ENCODE data around the gene MAGI1. TPM values are rescaled to one million over a fixed set of nuclear protein-coding genes. Genes with fewer than 3 reads are reported as not detected.

Gene MAGI1
- polyA plus RNA-seq, 3 donors = not detected

DNA sequence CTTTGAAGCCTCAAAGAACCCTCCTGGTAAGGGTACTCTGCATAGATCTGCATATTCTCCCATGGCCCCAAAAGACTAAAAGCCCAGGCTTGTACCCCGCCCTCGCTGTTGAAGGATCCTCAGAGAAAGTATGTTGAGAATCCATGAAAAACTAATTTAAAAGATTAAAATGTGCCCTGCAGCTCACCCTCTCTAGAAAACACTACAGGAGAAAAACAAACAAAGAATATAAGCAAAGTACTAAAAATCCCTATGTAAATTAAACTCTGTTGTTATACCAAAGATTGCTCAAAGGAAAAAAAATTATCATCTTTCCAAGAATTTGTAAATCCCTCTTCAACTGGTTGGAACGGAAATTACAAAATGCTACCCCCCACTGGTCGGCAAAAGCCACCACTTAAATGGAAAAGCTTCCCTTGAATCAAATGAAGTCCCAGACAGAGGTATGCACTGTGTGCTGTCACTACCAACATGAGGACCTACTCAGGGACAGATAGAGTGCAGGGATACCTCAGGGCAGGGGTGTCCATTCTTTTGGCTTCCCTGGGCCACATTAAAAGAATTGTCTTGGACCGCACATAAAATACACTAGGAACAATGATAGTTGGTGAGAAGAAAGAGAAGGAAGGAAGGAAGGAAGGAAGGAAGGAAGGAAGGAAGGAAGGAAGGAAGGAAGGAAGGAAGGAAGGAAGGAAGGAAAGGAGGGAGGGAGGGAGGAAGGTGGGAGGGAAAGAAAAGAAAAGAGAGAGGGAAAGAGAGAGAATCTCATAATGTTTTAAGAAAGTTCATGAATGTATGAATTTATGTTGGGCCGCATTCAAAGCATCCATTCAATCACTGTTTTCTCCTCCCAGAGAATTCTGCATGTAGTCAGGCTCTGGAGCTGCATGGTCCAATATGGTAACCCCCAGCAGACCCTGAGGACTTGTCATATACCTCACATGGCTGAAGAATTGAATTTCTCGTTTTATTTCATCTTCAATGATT is 88.1 kb downstream of the MAGI1 start:
- H3K27me3 Mint-ChIP-seq (ENCODE audit: low read depth in 3 of 3) = peaks cover 0 to 5% (median 1%) of the 10 kb centered on the region in 3 donors
- H3K36me3 Mint-ChIP-seq = no peaks in the 10 kb centered on the region
- Histone ChIP-seq H3K4me3 (replicated peaks in 1 of 3; ENCODE audit: low read depth in 2 of 3, low read length in 3 of 3) (no peak overlapping the region), H3K79me2 (ENCODE audit: insufficient read depth, low read length) (no peaks in the 10 kb centered on the region), H2AFZ (ENCODE audit: insufficient read depth, low read depth, low read length, poor library complexity, severe bottlenecking) (no peak overlapping the region), H3K9me3 (replicated peaks in 1 of 2; ENCODE audit: control insufficient read depth in 1 of 2, insufficient read depth in 1 of 2, low read length in 2 of 2) (no peaks in the 10 kb centered on the region), H4K20me1 (ENCODE audit: insufficient read depth, low read length) (no peaks in the 10 kb centered on the region), H3K27ac (ENCODE audit: low read depth in 1 of 2, low read length in 2 of 2) (no peak overlapping the region), H3K9ac (ENCODE audit: insufficient read depth, low read length, poor library complexity, severe bottlenecking) (no peak overlapping the region), H3K4me2 (replicated peaks; ENCODE audit: extremely low read depth, low read length, poor library complexity, severe bottlenecking) (no peak overlapping the region), H3K36me3 (replicated peaks in 1 of 2; ENCODE audit: control insufficient read depth in 1 of 2, insufficient read depth in 2 of 2, low read length in 2 of 2) (no peaks in the 10 kb centered on the region), H3K27me3 (ENCODE audit: control insufficient read depth in 2 of 2, insufficient read depth in 2 of 2, low read length in 2 of 2) (no peaks in the 10 kb centered on the region), H3K4me1 (ENCODE audit: control insufficient read depth in 1 of 2, insufficient read depth in 2 of 2, low read length in 2 of 2) (no peaks in the 10 kb centered on the region)
- no peak overlapping the region for H3K4me3 Mint-ChIP-seq
- DNase-seq = no peak
- peaks cover 3% of the 10 kb centered on the region for H3K4me1 Mint-ChIP-seq
- WGBS (ENCODE audit: insufficient coverage) = no CpG with 5 or more reads among the region's 7 CpGs
- no peak overlapping the region for H3K27ac Mint-ChIP-seq
- intact Hi-C loops (cut with micrococcal nuclease) = no loop called here
- TF ChIP-seq, protein P1, sequence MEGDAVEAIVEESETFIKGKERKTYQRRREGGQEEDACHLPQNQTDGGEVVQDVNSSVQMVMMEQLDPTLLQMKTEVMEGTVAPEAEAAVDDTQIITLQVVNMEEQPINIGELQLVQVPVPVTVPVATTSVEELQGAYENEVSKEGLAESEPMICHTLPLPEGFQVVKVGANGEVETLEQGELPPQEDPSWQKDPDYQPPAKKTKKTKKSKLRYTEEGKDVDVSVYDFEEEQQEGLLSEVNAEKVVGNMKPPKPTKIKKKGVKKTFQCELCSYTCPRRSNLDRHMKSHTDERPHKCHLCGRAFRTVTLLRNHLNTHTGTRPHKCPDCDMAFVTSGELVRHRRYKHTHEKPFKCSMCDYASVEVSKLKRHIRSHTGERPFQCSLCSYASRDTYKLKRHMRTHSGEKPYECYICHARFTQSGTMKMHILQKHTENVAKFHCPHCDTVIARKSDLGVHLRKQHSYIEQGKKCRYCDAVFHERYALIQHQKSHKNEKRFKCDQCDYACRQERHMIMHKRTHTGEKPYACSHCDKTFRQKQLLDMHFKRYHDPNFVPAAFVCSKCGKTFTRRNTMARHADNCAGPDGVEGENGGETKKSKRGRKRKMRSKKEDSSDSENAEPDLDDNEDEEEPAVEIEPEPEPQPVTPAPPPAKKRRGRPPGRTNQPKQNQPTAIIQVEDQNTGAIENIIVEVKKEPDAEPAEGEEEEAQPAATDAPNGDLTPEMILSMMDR (IDR thresholded peaks at IDR 0.05) = no peak
- H3K9me3 Mint-ChIP-seq = peaks cover 0 to 2% (median 0%) of the 10 kb centered on the region in 7 donors

DNA sequence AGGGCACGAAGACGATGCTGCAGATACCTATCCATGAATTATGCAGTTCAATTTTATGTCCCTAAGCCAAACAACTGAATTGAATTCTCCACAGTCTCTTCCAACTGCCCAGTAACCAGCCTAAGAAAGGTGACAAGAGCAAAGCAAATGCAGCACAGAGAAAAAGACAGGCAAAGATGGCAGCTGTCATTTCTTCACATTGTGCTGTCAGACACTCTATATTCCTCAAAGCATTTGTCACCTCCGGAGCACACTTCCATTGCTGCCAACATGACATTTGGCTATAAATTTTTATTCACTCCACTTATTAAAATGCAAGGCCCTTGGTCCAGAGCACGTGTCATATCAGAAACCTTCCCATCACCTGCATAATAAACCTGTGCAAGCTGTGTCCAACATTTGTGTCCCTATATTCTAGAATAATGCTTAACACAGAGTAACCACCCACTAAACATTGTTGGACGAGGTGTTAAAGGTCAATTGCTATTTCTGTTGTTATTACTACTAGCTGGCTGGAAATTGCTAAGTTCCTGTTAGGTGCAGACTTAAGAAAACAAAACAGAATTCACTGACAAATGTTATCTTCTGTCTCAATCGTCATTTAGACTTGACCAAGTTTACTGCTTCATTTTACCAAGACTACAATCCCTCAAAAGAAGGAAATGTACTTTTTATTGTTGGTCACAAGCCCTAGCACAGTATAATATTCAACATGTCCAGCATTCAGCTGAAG is 89.7 kb downstream of the MAGI1 start:
- no peaks in the 10 kb centered on the region for H3K36me3 Mint-ChIP-seq
- no peaks in the 10 kb centered on the region for H3K9me3 Mint-ChIP-seq
- Histone ChIP-seq H3K4me1 (ENCODE audit: control insufficient read depth in 1 of 2, insufficient read depth in 2 of 2, low read length in 2 of 2) (no peaks in the 10 kb centered on the region), H3K9ac (ENCODE audit: insufficient read depth, low read length, poor library complexity, severe bottlenecking) (no peak overlapping the region), H3K36me3 (replicated peaks in 1 of 2; ENCODE audit: control insufficient read depth in 1 of 2, insufficient read depth in 2 of 2, low read length in 2 of 2) (no peaks in the 10 kb centered on the region), H3K4me3 (replicated peaks in 1 of 3; ENCODE audit: low read depth in 2 of 3, low read length in 3 of 3) (no peak overlapping the region), H3K9me3 (replicated peaks in 1 of 2; ENCODE audit: control insufficient read depth in 1 of 2, insufficient read depth in 1 of 2, low read length in 2 of 2) (no peaks in the 10 kb centered on the region), H3K4me2 (replicated peaks; ENCODE audit: extremely low read depth, low read length, poor library complexity, severe bottlenecking) (no peak overlapping the region), H3K27me3 (ENCODE audit: control insufficient read depth in 2 of 2, insufficient read depth in 2 of 2, low read length in 2 of 2) (no peaks in the 10 kb centered on the region), H4K20me1 (ENCODE audit: insufficient read depth, low read length) (no peaks in the 10 kb centered on the region), H3K27ac (ENCODE audit: low read depth in 1 of 2, low read length in 2 of 2) (no peak overlapping the region), H2AFZ (ENCODE audit: insufficient read depth, low read depth, low read length, poor library complexity, severe bottlenecking) (no peak overlapping the region), H3K79me2 (ENCODE audit: insufficient read depth, low read length) (no peaks in the 10 kb centered on the region)
- WGBS (ENCODE audit: insufficient coverage) = 100% methylated on average over 3 of the region's 6 CpGs
- no peak overlapping the region for H3K27ac Mint-ChIP-seq
- no peak for DNase-seq
- no peak overlapping the region for H3K4me3 Mint-ChIP-seq
- intact Hi-C loops (cut with micrococcal nuclease) = no loop called here
- H3K27me3 Mint-ChIP-seq (ENCODE audit: low read depth in 3 of 3) = peaks cover 0 to 5% (median 1%) of the 10 kb centered on the region in 3 donors
- peaks cover 3% of the 10 kb centered on the region for H3K4me1 Mint-ChIP-seq
- TF ChIP-seq, protein P1 (IDR thresholded peaks at IDR 0.05) = no peak

All from CD14-positive monocyte (primary cell).